ENCODE data around the gene SELPLG. TPM values are rescaled to one million over a fixed set of nuclear protein-coding genes. Genes with fewer than 3 reads are reported as not detected.
"Not testable (repeated sequence)": the region's sequence is repeated elsewhere in the genome, so short reads cannot be mapped to it uniquely, and the experiment has no call there.

The SELPLG gene
- polyA plus RNA-seq, 4 donors, result 2.2 to 4.7 (median 2.3) TPM

DNA sequence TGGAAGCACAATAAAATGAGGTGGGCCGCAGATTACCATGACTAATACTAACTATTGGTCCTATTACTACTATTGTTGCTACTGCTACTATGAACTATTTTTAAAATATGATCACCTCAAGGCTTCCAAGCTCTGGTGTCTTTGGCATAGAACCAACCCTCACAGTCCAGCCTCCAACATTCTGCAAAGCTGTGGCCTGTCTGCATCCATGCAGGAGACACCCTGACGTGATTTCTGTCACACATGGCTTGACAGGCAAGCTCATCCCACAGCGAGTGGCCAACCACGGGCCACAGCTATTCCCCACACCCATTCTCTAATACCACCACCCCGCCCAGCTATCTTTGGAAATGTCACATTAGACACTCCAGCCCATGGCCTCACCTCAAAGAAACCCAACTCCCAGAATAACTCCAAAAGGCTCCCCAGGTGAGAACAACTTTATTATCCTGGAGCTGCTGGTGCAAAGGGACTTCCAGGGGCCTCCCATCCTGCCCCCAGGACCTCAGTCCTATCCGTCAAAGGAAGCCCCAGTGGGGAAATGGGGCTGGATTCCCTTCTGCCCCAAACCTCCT, 56.9 kb downstream of the SELPLG start:
- no peak for DNase-seq (ENCODE audit: low read depth in 4 of 4, low spot score in 3 of 4)

DNA sequence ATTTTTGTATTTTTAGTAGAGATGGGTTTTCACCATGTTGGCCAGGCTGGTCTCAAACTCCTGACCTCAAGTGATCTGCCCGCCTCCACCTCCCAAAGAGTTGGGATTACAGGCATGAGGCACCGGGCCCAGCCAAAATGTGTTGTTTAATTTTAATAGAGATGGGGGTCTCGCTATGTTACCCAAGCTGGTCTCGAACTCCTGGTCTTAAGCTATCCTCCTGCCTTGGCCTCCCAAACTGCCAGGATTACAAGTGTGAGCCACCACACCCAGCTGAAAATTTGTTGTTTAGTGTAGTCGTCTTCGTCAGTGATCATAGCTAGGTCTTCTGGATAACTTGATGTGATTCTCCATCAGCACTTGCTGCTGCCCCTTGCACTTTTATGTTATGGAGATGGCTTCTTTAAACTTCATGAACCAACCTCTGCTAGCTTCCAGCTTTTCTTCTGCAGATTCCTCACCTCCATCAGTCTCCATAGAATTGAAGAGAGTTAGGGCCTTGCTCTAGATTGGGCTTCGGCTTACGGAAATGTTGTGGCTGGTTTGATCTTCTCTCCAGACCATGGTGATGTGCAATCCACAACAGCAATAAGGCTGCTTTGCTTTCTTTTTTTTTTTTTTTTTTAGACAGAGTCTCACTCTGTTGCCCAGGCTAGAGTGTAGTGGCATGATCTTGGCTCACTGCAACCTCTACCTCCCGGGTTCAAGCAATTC, 58.3 kb downstream of the SELPLG start:
- DNase-seq (ENCODE audit: low read depth in 4 of 4, low spot score in 3 of 4), result no peak

DNA sequence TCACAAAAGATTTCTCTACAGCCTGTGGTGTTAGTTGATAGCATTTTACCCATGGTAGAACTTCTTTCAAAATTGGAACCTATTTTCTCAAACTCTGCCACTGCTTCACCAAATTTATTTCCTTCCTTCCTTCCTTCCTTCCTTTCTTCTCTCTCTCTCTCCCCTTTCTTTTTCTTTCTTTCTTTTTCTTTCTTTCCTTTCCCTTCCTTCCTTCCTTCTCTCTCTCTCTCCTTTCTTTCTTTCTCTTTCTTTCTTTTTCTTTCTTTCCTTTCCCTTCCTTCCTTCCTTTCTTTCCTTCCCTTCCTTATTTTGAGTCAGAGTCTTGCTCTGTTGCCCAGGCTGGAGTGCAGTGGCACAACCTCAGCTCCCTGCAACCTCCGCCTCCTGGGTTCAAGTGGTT, 59.4 kb downstream of the SELPLG start:
- not testable (repeated sequence) for DNase-seq (ENCODE audit: low read depth in 4 of 4, low spot score in 3 of 4)

DNA sequence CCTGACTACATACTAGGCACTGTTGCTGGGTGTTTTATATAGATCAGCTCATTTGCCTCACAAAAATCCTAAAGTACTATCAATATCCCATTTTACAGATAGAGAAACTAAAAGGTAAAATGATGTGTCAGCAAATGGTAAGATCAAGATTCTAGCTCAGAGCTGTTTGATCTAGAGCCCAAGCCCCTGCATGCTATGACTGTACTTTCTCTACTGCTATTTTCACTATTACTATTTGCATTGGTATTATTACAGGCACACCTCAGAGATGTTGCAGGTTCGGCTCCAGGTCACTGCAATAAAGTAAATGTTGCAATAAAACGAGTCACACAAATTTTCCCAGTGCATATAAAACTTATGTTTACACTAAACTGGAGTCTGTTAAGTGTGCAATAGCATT, 60.4 kb downstream of the SELPLG start:
- no peak for DNase-seq (ENCODE audit: low read depth in 4 of 4, low spot score in 3 of 4)

DNA sequence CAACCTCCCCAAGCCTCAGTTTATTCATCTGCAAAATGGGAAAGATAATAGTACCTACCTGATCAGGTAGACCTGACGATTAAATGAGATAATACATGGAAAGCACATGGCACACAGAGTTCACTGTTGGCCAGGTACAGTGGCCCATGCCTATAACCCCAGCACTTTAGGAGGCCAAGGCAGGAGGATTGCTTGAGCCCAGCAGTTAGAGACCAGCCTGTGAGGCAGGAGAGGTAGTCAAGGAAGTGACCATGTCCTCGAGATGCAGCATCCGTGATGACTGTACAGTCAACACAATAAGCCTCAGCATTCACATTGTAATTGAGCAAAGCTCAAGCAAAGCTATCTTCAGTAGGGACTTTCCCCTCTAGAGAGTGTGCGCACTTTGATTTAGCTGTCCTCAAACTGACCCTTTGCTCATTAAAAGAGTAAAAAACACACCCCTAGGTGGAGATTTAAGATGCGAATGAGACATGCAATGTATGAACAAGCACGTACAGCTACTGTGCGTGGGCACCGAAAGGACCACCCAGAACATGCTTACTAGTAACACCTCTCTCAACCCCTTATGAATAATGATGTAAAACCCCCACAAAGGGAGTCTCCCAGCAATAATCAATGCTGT, 61.4 kb downstream of the SELPLG start:
- no peak for DNase-seq (ENCODE audit: low read depth in 4 of 4, low spot score in 3 of 4)

Other genes with a start within 250 kb of the SELPLG start
- gene FICD, start 118.6 kb downstream of the SELPLG start, polyA plus RNA-seq (ENCODE audit: insufficient read length in 4 of 4), result 1 to 10 TPM; 3.9 to 4.3 (median 3.9) TPM
- gene SART3, start 72.7 kb downstream of the SELPLG start, polyA plus RNA-seq (ENCODE audit: insufficient read length in 4 of 4), result 10 to 100 TPM; 49.4 to 67.8 (median 56.7) TPM
- gene ISCU, start 71.3 kb downstream of the SELPLG start, polyA plus RNA-seq (ENCODE audit: insufficient read length in 4 of 4), result 100 to 1,000 TPM in 3 of 4 donors, 10 to 100 TPM in 1; 90.7 to 125 (median 110) TPM
- 100 to 1,000 TPM in 1 of 4 donors, 10 to 100 TPM in 3; 20.5 to 102 (median 23.9) TPM for gene TMEM119, start 35.8 kb downstream of the SELPLG start, polyA plus RNA-seq (ENCODE audit: insufficient read length in 4 of 4)
- 10 to 100 TPM; 54.6 to 73.5 (median 65.8) TPM for gene CORO1C, start 97.6 kb upstream of the SELPLG start, polyA plus RNA-seq (ENCODE audit: insufficient read length in 4 of 4)
- 10 to 100 TPM; 18.0 to 25.7 (median 22.2) TPM for gene SSH1, start 223.7 kb upstream of the SELPLG start, polyA plus RNA-seq (ENCODE audit: insufficient read length in 4 of 4)
- 1 to 10 TPM in 2 of 4 donors, under 1 TPM in 2; 0.33 to 1.1 (median 0.94) TPM for gene DAO, start 246.2 kb upstream of the SELPLG start, polyA plus RNA-seq (ENCODE audit: insufficient read length in 4 of 4)

Measured in left renal pelvis (tissue), 4 donors.